Tibial nerve (tissue), 4 donors: ENCODE data around the gene PIPOX.

Experiments
- EP300 ChIP-seq, 2 donors: sonication (generic); formaldehyde crosslinking; IDR thresholded peaks; one replicate each; pipeline ENCODE4 v1.6.1; 2017; ENCODE audit warnings: antibody characterized with exemption in 2 of 2, mild to moderate bottlenecking in 1 of 2
- POLR2A ChIP-seq, 2 donors: fragments of 450-650 bp; IDR thresholded peaks; one replicate each; pipeline ENCODE4 v1.6.1; 2017; ENCODE audit warnings: antibody characterized with exemption in 2 of 2, mild to moderate bottlenecking in 2 of 2, moderate library complexity in 2 of 2
- TF ChIP-seq, protein P1 (sequence below), 5 experiments: fragments of 200-600 bp in 3 of 5; fragments of 450-650 bp in 2 of 5; sonication (generic) in 3 of 5; IDR thresholded peaks; one replicate each; pipeline ENCODE4 v1.5.1; 2016 to 2019; ENCODE audit warnings: antibody characterized with exemption in 5 of 5, mild to moderate bottlenecking in 3 of 5, moderate library complexity in 2 of 5

DNA sequence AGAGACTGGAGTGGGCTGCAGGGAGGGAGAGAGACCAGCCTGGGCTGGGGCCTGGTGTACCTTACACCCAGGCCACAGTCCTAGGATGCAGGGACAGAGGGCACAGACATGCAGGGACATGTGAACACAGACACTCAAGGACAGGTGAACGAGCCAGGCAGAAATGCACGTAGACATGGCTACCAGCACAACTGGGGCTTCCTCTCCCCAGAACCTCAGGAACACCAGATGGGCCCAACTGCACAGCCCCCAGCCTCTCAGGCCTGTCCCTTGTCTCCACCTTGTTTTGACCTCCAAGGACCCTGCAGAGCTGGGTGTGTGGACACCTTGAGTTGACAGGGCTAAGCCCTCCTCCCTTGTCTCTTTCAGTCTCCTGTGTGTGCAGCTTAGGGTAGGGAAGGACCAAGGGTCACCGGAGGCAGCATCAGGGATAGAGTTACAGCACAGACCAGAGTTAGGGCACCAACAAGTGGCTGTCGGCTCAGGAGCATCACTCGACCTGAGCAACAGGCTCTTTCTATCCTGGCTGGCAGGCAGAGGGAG lies 46.3 kb upstream of the PIPOX start:
- no peak for TF ChIP-seq EP300 (IDR thresholded peaks at IDR 0.05)
- TF ChIP-seq POLR2A (IDR thresholded peaks at IDR 0.05) = no peak
- TF ChIP-seq, protein P1, sequence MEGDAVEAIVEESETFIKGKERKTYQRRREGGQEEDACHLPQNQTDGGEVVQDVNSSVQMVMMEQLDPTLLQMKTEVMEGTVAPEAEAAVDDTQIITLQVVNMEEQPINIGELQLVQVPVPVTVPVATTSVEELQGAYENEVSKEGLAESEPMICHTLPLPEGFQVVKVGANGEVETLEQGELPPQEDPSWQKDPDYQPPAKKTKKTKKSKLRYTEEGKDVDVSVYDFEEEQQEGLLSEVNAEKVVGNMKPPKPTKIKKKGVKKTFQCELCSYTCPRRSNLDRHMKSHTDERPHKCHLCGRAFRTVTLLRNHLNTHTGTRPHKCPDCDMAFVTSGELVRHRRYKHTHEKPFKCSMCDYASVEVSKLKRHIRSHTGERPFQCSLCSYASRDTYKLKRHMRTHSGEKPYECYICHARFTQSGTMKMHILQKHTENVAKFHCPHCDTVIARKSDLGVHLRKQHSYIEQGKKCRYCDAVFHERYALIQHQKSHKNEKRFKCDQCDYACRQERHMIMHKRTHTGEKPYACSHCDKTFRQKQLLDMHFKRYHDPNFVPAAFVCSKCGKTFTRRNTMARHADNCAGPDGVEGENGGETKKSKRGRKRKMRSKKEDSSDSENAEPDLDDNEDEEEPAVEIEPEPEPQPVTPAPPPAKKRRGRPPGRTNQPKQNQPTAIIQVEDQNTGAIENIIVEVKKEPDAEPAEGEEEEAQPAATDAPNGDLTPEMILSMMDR (IDR thresholded peaks at IDR 0.05) = no peak
